Endothelial cell (in vitro differentiated cells): ENCODE results near the gene CCDC178. TPM values are rescaled to one million over a fixed set of nuclear protein-coding genes. Genes with fewer than 3 reads are reported as not detected.

Experiments
- DNase-seq: peaks from one replicate; pipeline ENCODE4 v3.0.0; 2021; ENCODE audit warnings: low spot score
- H3K27ac Mint-ChIP-seq: one replicate; pipeline ENCODE4 v1.8.0; 2021; ENCODE audit warnings: mixed read lengths, inconsistent platforms; ENCODE audit not compliant: unreplicated experiment
- H3K27me3 Mint-ChIP-seq: one replicate; pipeline ENCODE4 v1.8.0; 2021; ENCODE audit warnings: mild to moderate bottlenecking, moderate library complexity, mixed read lengths, inconsistent platforms; ENCODE audit not compliant: unreplicated experiment
- H3K36me3 Mint-ChIP-seq: one replicate; pipeline ENCODE4 v1.8.0; 2021; ENCODE audit warnings: mild to moderate bottlenecking, low read depth, mixed read lengths, inconsistent platforms; ENCODE audit not compliant: unreplicated experiment
- H3K4me1 Mint-ChIP-seq: one replicate; pipeline ENCODE4 v1.8.0; 2021; ENCODE audit warnings: mild to moderate bottlenecking, mixed read lengths, inconsistent platforms; ENCODE audit not compliant: unreplicated experiment
- H3K4me3 Mint-ChIP-seq: one replicate; pipeline ENCODE4 v1.8.0; 2021; ENCODE audit warnings: mild to moderate bottlenecking, mixed read lengths, inconsistent platforms; ENCODE audit not compliant: unreplicated experiment
- H3K9me3 Mint-ChIP-seq: one replicate; pipeline ENCODE4 v1.8.0; 2021; ENCODE audit warnings: mixed read lengths, inconsistent platforms; ENCODE audit not compliant: unreplicated experiment
- CTCF ChIP-seq: fragments of 200-600 bp; sonication (generic); IDR thresholded peaks from one replicate; pipeline ENCODE4 v1.5.0; 2021; ENCODE audit warnings: antibody characterized with exemption; ENCODE audit not compliant: unreplicated experiment
- total RNA-seq: library from RNA; stranded (reverse); fragmentation: NEBNext Ultra II Directional; extraction: Animal tissue kit (Norgen Biotek cat#: 25700); gene quantifications from one replicate; pipeline ENCODE4 v1.2.1, GENCODE V29; 2021; ENCODE audit not compliant: unreplicated experiment

CCDC178 gene
- total RNA-seq, 1 donor from 2014 or later = 5.3 TPM

DNA sequence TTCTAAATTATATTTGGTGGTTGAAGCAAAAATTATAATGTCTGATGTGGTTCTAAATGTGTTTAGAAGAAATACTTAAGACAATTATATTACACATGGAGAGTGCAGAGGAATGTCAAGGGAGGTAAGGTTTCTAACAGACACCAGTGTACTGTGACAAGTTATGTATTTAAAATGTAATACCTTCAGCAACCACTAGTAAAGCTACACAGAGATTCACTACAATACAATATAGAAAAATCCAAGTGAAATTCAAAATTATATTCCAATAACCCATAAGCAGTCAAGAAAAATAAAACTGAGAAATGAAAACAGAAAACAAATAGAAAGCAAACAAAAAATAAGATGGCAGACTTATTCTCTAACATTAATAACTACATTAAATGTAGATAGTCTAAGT, 418.2 kb downstream of the CCDC178 start:
- peak; percentile 48 for TF ChIP-seq CTCF
- Mint-ChIP-seq H3K27ac (no peak overlapping the region), H3K9me3 (no peaks in the 10 kb centered on the region), H3K27me3 (no peaks in the 10 kb centered on the region), H3K36me3 (no peaks in the 10 kb centered on the region), H3K4me3 (no peak overlapping the region), H3K4me1 (peaks cover 8% of the 10 kb centered on the region)
- no peak for DNase-seq

GRCh38 chr18:33020877-33021276, 419.6 kb downstream of the CCDC178 start:
- Mint-ChIP-seq H3K27me3 (no peaks in the 10 kb centered on the region), H3K9me3 (no peaks in the 10 kb centered on the region), H3K4me1 (peaks cover 8% of the 10 kb centered on the region), H3K4me3 (no peak overlapping the region), H3K36me3 (no peaks in the 10 kb centered on the region), H3K27ac (peak overlapping the region; percentile 10)
- no peak for DNase-seq
- no peak for TF ChIP-seq CTCF

GRCh38 chr18:33014060-33014796, 426.3 kb downstream of the CCDC178 start:
- TF ChIP-seq CTCF = no peak
- H3K27me3 Mint-ChIP-seq = no peaks in the 10 kb centered on the region
- H3K4me3 Mint-ChIP-seq = no peak overlapping the region
- H3K36me3 Mint-ChIP-seq = no peaks in the 10 kb centered on the region
- peaks cover 19% of the 10 kb centered on the region for H3K4me1 Mint-ChIP-seq
- no peaks in the 10 kb centered on the region for H3K9me3 Mint-ChIP-seq
- H3K27ac Mint-ChIP-seq = peak overlapping the region; percentile 93
- no peak for DNase-seq

DNA sequence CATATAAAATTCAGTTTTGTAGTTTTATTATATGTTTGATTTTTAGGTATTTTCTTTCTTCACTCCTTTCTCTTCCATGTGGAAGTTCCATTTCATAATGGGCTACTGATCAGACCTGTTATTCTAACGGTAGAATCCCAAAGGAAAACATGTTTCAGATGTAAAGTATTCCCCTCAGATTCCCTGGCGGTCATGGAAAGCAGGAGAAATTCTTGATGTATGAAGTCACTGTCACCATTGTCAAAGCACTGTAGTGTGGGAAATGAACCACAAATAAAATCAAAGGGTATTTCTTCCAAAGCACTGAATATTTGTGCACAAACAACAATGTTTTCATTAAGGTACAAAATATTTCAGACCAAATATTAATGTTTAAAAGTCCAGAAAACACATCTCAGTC, 430.4 kb downstream of the CCDC178 start:
- H3K4me3 Mint-ChIP-seq = no peak overlapping the region
- peak overlapping the region; percentile 90 for H3K27ac Mint-ChIP-seq
- peak; percentile 6 for DNase-seq
- no peaks in the 10 kb centered on the region for H3K9me3 Mint-ChIP-seq
- H3K36me3 Mint-ChIP-seq = no peaks in the 10 kb centered on the region
- no peaks in the 10 kb centered on the region for H3K27me3 Mint-ChIP-seq
- no peak for TF ChIP-seq CTCF
- H3K4me1 Mint-ChIP-seq = peaks cover 19% of the 10 kb centered on the region

DNA sequence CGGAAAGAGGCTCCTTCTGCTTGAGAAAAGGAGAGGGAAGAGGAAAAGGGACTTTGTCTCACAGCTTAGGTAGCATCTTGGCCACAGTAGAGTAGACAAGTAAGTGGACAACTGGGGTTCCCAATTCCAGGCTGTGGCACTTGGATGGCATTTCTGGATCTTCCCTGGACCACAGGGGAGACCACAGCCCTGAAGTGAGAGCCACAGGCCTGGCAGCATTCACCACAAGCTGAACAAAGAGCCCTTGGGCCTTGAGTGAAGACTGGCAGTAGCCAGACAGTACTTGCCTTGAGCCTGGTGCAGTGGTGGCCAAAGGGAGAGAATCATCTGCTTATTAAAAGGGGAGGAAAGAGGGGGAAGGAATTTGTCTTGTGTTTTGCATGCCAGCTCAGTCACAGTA, 441.6 kb downstream of the CCDC178 start:
- Mint-ChIP-seq H3K4me3 (no peak overlapping the region), H3K9me3 (no peaks in the 10 kb centered on the region), H3K36me3 (no peaks in the 10 kb centered on the region), H3K27ac (no peak overlapping the region), H3K4me1 (no peaks in the 10 kb centered on the region), H3K27me3 (no peaks in the 10 kb centered on the region)
- no peak for TF ChIP-seq CTCF
- DNase-seq = no peak
